C4-2B (cell line): ENCODE data around the gene TTC28.

ENCODE experiments used
- ZFX ChIP-seq: fragments of 450-650 bp; IDR thresholded peaks from 2 replicates; pipeline ENCODE4 v1.6.1; 2017
- TF ChIP-seq, protein P1 (sequence below): fragments of 450-650 bp; conservative IDR thresholded peaks from 2 replicates; pipeline ENCODE4 v1.5.1; 2017; ENCODE audit warnings: mild to moderate bottlenecking

GRCh38 chr22:27976586-27976985 is 703.1 kb downstream of the TTC28 start:
- TF ChIP-seq, protein P1, sequence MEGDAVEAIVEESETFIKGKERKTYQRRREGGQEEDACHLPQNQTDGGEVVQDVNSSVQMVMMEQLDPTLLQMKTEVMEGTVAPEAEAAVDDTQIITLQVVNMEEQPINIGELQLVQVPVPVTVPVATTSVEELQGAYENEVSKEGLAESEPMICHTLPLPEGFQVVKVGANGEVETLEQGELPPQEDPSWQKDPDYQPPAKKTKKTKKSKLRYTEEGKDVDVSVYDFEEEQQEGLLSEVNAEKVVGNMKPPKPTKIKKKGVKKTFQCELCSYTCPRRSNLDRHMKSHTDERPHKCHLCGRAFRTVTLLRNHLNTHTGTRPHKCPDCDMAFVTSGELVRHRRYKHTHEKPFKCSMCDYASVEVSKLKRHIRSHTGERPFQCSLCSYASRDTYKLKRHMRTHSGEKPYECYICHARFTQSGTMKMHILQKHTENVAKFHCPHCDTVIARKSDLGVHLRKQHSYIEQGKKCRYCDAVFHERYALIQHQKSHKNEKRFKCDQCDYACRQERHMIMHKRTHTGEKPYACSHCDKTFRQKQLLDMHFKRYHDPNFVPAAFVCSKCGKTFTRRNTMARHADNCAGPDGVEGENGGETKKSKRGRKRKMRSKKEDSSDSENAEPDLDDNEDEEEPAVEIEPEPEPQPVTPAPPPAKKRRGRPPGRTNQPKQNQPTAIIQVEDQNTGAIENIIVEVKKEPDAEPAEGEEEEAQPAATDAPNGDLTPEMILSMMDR: no peak
- no peak for TF ChIP-seq ZFX
